ENCODE results near the gene LRP4.

GRCh38 chr11:46898396-46899095 is 19.8 kb downstream of the LRP4 start:
- TF ChIP-seq CTCF (conservative IDR thresholded peaks at IDR 0.05; ENCODE audit: low read depth, low read length) (no peak), CHD1 (IDR thresholded peaks at IDR 0.05; ENCODE audit: low read depth, low read length) (no peak), MAZ (IDR thresholded peaks at IDR 0.05; ENCODE audit: borderline replicate concordance, low read depth, low read length) (no peak), FOS (IDR thresholded peaks at IDR 0.05; ENCODE audit: low read depth, low read length) (no peak), SMC3 (IDR thresholded peaks at IDR 0.05; ENCODE audit: low read depth, low read length) (no peak), RAD21 (IDR thresholded peaks at IDR 0.05; ENCODE audit: low read length) (no peak), POLR2A (IDR thresholded peaks at IDR 0.05; ENCODE audit: low read depth, low read length) (no peak), MXI1 (IDR thresholded peaks at IDR 0.05; ENCODE audit: borderline replicate concordance, low read depth, low read length) (no peak)
